HG03432 (cell line): Measurements from ENCODE around the gene RHPN2.
"Not testable (repeated sequence)": the region's sequence is repeated elsewhere in the genome, so short reads cannot be mapped to it uniquely, and the experiment has no call there.

ENCODE experiments used
- ATAC-seq: cut with Tn5 transposase; IDR thresholded peaks from one replicate; pipeline ENCODE4 v1.9.1; 2021; ENCODE audit warnings: mild to moderate bottlenecking, moderate library complexity; ENCODE audit not compliant: unreplicated experiment

Gene RHPN2

GRCh38 chr19:33066543-33066942, 1.9 kb upstream of the RHPN2 start:
- ATAC-seq = no peak

GRCh38 chr19:33064458-33064791, 263 bp downstream of the RHPN2 start:
- peak; percentile 51 for ATAC-seq

DNA sequence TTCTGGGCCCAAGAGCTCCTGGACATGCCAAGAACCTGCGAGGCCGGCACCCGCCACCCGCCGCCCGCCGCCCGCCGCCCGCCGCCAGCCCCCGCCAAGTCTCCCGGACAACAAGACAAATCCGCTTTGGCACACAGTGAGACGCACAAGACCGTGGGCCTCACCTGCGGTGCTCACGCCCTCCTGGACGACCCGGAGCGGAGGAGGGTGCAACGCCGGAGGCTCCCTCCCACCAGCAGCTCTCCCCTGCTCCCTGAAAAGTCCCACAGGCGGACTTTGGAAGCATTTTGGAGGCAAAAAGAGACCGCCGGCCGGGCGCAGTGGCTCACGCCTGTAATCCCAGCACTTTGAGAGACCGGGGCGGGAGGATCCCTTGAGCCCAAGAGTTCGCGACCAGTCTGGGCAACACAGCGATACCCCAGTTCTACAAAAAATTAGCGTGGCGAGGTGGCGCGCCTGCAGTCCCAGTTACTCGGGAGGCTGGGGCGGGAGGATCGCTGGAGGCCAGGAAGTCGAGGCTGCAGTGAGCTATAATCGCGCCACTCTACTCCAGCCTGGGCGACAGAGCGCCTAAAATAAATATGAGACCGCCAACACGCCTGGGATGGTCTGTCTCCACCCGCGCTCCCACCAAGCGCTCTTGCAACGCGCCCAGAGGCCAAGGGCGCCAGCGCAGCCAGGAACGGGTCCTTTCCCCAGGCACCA, 783 bp downstream of the RHPN2 start:
- no peak for ATAC-seq

DNA sequence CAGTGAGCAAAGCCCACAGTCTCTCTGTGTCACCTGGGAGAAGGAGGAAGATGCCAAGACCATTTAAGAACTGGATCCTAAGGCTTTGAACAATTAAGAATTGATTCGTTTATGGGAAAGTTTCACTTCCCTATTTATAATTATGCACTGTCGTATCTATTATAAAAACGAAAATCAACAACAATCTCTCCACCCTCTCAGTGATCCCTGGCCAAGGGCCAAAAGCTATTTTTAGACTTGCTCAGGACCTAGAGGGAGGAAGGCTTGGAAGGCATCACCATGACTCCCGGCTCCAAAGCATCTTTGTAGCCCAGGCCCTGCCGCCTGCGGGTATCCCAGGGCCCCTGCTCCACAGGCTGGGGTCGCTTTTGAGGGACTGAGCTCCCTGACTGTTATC, 1.3 kb downstream of the RHPN2 start:
- no peak for ATAC-seq

GRCh38 chr19:33062902-33063301, 1.8 kb downstream of the RHPN2 start:
- ATAC-seq = no peak

DNA sequence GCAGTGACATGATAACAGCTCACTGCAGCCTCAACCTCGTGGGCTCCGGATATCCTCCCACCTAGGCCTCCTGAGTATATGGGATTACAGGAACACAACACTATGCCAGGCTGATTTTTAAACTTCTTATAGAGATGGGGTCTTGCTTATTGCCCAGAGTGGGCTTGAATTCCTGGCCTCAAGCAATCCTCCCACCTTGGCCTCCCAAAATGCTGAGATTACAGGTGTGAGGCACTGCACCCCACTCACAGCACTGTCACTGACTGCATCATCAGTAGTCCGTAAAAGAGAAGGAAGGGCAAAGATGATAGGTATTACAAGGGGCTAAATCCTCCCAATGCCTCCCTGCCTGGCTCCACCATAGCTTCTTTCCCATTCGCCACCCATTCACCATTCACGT, 4.1 kb downstream of the RHPN2 start:
- ATAC-seq = no peak

DNA sequence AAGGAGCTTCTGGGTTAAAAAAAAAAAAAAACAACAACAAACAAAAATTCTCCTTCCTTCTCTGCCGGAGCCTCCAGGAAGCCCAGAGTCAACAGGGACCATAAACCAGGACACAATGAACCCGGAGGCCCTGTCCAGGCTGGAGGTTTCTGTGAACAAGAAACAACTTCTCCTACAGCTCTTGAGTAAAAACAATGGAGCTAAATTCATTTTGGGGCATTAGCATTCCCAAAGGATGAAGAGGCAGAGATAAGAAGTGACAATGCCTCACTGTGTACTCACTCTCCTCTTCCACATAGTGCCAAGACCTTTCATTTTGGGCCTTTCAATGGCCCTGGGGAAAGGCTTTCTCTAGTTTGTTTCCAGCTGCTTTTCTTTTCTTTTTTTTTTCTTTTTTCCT, 9.0 kb downstream of the RHPN2 start:
- no peak for ATAC-seq

DNA sequence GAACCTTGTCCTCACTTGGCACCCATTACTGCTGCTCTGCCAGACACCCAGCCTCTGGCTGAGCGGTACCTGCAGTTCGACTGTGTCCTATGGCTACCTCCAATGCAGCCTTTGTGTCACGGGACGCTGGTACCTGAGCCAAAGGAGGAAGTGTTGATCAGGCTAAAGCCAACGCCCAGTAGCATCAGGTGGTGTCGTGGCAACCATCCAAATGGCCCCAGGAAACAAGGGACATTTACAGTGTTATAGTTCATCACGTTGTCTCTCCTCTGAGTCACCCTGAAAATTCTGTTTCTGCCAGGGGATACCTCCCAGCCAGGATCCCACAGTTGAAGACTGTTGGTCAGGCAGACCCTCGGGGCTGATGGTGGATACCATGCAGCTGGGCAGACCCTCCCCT, 10.1 kb downstream of the RHPN2 start:
- ATAC-seq = no peak

- no peak for ATAC-seq
These were observed 12.2 kb downstream of the RHPN2 start for GRCh38 chr19:33052352-33052972.

- ATAC-seq = no peak
These were observed 14.6 kb downstream of the RHPN2 start for GRCh38 chr19:33050110-33050509.

GRCh38 chr19:33048806-33049676, 15.6 kb downstream of the RHPN2 start:
- no peak for ATAC-seq

- no peak for ATAC-seq
These were observed 17.3 kb downstream of the RHPN2 start for GRCh38 chr19:33047422-33047821.

- not testable (repeated sequence) for ATAC-seq
These were observed 22.9 kb downstream of the RHPN2 start for GRCh38 chr19:33041828-33042160.

- no peak for ATAC-seq
These were observed 23.5 kb downstream of the RHPN2 start for GRCh38 chr19:33040994-33041827.

- no peak for ATAC-seq
These were observed 24.9 kb downstream of the RHPN2 start for GRCh38 chr19:33039815-33040214.

DNA sequence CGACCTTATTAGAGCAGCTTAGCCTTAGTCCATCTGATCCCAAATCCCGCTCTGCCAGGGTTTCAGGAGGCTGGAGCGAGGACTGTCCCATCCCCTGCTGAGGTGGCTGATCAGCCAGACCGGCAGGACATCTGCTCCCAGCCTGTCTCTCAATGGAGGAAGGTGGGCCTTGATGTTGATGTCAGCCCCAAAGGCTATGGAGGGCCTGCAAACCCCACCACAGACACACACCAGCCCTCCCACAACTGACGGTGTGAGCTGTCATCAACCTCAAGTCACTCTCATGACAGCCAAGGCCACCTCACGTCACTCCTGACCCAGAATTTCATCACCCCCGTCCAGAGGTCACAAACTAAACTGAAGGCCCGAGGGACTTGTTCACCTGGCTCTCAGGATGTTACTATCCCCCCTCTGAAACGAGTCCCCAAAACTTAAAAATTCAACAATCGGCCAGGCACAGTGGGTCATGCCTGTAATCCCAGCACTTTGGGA, 25.5 kb downstream of the RHPN2 start:
- no peak for ATAC-seq

DNA sequence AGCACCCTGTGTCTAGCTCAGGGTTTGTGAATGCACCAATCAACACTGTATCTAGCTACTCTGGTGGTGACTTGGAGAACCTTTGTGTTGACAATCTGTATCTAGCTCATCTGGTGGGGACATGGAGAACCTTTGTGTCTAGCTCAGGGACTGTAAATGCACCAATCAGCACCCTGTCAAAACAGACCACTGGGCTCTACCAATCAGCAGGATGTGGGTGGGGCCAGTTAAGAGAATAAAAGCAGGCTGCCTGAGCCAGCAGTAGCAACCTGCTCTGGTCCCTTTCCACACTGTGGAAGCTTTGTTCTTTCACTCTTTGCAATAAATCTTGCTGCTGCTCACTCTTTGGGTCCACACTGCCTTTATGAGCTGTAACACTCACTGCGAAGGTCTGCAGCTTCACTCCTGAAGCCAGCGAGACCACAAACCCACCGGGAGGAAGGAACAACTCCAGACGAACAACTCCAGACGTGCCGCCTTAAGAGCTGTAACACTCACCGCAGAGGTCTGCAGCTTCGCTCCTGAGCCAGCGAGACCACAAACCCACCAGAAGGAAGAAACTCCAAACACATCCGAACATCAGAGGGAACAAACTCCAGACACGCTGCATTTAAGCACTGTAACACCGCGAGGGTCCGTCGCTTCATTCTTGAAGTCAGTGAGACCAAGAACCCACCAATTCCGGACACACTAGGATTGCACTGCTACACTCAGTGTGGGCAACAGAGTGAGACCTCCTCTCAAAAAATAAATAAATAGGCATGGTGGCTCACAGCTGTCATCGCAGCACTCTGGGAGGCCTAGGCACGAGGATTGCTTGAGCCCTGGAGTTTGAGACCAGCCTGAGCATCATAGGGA, 27.3 kb downstream of the RHPN2 start:
- not testable (repeated sequence) for ATAC-seq

GRCh38 chr19:33036370-33037167, 28.1 kb downstream of the RHPN2 start:
- ATAC-seq = not testable (repeated sequence)

- no peak for ATAC-seq
These were observed 29.2 kb downstream of the RHPN2 start for GRCh38 chr19:33035461-33035860.
